GM19351 (cell line): ENCODE results near the gene KRTAP3-2.
"Not testable (repeated sequence)": the region's sequence is repeated elsewhere in the genome, so short reads cannot be mapped to it uniquely, and the experiment has no call there.

Experiments
- ATAC-seq: cut with Tn5 transposase; IDR thresholded peaks from one replicate; pipeline ENCODE4 v1.9.1; 2021; ENCODE audit warnings: mild to moderate bottlenecking, moderate library complexity; ENCODE audit not compliant: unreplicated experiment

KRTAP3-2 gene

DNA sequence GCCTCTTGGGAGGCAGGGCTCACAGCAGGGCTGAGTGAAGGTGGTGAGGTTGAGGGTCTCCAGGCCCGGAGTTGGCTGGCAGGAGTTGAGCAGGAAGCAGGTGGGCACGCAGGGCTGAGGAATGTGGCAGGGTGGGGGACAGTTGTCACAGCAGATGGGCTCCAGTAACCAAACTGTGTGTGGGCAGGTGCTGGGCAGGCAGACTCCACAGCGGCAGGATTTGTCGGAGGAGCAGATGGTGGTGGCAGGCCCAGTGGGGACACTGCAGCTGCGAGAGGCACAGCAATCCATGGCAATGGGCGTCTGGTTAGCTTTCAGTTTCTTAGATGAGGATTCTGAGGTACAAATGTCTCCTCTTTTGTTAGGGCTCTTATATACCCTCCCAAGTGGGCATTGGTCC, at the start of gene KRTAP3-2:
Gene KRTAP3-2, minus strand, starts transcription at position 344 of the 400 bp plus-strand sequence. Its CDS starts 53 bp downstream, at position 291.
- not testable (repeated sequence) for ATAC-seq

DNA sequence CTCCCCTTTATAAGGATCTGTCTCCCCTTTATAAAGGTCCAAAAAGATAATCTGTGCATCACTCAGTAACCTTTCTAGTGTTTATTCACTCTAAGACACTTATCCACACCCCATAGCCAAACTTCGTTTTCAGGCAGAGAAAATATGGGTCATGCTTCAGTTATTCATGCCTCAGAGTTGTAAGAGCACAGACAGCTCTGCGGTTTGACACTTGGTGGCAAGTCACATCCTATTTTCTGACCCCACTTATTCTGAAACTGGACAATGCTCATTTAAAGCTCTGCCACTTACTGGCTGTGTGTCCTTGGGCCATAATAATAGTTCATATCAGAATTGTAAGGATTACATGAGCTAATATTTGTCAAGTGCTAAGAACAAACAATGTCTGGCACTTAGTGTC, 49.4 kb upstream of the KRTAP3-2 start:
- no peak for ATAC-seq

DNA sequence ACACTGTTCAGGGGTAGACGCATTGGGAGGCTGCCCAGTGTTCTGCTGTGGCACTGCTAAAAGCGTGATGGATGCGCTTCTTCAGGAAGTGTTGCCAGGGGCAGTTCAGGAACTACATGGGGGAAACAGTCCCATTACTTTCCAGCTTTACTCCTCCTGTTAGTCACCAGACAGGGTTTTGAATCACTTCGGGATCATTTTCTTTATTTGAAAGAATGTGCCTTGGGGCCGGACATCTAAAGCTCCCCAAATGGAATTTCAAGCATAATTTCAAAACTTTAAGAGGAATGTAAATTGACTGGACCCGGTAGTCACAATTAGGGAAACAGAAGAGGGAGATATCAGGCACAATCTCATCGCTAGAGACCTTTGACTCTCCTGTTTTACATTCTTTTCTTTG, 48.7 kb upstream of the KRTAP3-2 start:
- ATAC-seq: no peak

DNA sequence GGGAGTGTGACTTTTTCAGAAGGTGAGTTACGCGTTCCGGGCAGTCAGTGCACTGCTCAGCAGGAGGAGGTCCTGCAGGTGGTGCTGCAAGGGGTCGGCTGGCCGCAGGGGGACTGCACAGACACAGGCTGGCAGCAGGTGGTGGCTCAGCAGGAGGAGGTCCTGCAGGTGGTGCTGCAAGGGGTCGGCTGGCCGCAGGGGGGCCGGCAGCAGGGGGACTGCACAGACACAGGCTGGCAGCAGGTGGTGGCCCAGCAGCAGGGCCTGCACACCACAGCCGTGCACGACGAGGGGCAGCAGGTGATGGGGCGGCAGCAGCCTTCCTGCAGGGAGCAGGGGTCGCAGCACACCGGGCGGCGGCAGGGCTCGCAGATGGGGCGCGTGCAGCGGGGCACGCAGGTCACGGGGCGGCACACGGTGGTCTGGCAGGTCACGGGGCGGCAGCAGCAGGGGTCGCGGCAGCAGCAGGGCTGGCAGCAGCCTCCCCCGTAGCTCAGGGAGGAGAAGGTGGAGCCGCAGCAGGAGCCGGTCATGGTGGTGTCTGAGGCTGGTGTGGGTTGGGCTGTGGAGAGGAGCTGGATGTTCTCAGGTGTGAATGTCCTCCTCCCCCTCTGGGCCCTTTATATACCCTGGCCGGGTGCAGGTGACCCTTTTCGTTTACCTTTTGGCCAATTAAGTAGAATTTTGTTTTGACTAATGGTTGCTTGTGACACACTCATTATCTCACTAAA, 47.2 kb upstream of the KRTAP3-2 start, which contains the start of gene KRTAP2-1:
Gene KRTAP2-1, minus strand, starts transcription at position 582 of the 731 bp plus-strand sequence. Its CDS starts 49 bp downstream, at position 533.
- ATAC-seq: not testable (repeated sequence)

DNA sequence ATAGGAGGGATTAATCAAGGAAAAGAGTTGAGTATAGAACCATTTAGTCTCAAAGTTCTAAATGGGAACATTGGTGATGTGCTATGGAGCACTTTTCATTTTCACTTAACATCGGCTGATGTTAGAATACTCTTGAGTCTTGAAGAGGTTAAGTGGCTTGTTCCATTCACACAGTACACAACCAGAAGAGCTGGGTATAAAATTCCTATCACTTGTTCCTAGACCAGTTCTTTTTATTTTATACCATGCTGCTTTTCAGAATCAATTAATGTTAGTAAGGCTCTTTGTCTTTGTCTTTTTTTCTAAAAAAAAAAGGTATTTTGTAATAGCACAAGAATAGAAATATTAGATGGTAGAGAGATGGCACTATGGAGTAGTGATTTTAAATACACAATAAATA, 43.2 kb upstream of the KRTAP3-2 start:
- no peak for ATAC-seq

DNA sequence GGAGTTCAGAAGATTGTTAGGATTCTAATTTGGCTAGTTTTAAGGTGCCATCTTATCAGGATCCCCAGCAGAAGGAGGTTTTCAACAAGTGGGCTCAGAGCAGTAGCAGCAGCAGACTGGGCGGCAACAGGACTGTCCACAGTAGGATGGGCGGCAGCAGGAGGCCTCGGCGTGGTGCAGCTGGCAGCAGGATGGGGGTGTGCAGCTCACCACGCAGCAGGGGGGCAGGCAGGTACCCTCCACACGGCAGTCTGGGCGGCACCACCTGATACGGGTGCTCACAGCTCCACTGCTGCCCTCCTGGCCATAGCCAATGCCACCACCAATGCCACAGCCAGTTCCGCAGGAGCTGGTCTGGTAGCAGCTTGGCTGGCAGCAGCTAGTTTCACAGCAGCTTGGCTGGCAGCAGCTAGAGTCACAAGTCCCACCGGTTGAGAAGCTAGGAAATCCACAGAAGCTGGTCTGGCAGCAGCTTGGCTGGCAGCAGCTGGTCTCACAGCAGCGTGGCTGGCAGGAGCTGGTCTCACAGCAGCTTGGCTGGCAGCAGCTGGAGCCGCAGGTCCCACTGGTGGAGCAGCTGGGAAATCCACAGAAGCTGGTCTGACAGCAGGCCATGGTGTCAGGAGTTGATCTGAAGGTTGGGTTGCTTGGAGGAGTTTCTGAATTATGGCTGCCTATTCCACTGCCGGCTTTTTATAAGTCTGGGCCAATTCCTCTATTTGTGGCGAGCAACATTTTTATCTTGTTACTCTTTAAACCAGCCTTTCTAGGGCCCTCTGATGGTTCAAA, 41.3 kb upstream of the KRTAP3-2 start, which contains the start of gene KRTAP1-1:
Gene KRTAP1-1, minus strand, starts transcription at position 668 of the 789 bp plus-strand sequence. Its CDS starts 53 bp downstream, at position 615.
- ATAC-seq: not testable (repeated sequence)

DNA sequence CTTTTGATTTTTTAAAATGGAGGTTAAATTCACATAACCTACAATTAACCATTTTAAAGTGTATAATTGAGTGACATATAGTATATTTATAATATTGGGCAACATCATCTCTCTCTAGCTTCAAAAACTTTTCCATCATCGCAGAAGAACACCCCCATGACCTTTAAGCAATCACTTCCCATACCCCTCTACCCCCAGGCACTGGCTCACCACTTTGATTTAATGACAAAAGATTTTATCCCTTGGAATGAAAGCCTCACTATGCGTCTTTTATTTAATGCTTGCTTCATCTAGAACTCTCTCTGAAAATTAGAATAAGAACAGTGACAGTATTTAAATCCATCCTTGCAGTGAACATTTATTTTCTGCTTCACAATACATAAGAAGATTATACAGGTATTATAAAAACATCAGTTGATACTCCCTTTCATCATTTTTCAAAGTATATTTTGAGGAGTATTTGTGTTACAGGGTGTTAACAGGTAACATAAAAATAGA, 38.2 kb upstream of the KRTAP3-2 start:
- no peak for ATAC-seq

DNA sequence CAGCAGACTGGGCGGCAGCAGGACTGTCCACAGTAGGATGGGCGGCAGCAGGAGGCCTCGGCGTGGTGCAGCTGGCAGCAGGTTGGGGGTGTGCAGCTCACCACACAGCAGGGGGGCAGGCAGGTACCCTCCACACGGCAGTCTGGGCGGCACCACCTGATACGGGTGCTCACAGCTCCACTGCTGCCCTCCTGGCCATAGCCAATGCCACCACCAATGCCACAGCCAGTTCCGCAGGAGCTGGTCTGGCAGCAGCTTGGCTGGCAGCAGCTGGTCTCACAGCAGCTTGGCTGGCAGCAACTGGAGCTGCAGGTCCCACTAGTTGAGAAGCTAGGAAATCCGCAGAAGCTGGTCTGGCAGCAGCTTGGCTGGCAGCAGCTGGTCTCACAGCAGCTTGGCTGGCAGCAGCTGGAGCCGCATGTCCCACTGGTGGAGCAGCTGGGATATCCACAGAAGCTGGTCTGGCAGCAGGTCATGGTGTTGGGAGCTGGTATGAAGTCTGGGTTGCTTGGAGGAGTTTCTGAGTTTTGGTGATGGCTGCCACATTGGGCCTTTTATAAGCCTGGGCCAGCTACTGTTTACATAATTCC, 34.7 kb upstream of the KRTAP3-2 start, which contains the start of gene KRTAP1-3:
Gene KRTAP1-3, minus strand, starts transcription at position 529 of the 590 bp plus-strand sequence. Its CDS starts 53 bp downstream, at position 476.
- not testable (repeated sequence) for ATAC-seq

DNA sequence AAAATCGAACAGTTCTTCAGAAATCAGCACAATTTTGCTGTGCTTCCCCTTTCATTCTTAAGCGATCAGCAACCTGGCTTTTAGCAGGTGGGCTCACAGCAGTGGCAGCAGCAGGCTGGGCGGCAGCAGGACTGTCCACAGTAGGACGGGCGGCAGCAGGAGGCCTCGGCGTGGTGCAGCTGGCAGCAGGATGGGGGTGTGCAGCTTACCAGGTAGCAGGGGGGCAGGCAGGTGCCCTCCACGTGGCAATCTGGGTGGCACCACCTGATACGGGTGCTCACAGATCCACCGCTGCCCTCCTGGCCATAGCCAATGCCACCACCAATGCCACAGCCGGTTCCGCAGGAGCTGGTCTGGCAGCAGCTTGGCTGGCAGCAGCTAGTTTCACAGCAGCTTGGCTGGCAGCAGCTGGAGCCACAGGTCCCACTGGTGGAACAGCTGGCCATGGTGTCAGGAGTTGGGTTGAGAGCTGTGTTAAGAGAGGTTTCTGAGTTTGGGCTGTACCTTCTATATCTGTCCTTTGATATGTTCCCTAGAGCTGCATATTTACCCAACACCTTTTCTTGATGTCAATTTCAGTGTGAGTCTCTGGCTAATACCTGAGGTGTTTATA, 30.0 kb upstream of the KRTAP3-2 start, which contains the start of gene KRTAP1-4:
Gene KRTAP1-4, minus strand, starts transcription at position 563 of the 613 bp plus-strand sequence. Its CDS starts 117 bp downstream, at position 446.
- ATAC-seq: no peak

DNA sequence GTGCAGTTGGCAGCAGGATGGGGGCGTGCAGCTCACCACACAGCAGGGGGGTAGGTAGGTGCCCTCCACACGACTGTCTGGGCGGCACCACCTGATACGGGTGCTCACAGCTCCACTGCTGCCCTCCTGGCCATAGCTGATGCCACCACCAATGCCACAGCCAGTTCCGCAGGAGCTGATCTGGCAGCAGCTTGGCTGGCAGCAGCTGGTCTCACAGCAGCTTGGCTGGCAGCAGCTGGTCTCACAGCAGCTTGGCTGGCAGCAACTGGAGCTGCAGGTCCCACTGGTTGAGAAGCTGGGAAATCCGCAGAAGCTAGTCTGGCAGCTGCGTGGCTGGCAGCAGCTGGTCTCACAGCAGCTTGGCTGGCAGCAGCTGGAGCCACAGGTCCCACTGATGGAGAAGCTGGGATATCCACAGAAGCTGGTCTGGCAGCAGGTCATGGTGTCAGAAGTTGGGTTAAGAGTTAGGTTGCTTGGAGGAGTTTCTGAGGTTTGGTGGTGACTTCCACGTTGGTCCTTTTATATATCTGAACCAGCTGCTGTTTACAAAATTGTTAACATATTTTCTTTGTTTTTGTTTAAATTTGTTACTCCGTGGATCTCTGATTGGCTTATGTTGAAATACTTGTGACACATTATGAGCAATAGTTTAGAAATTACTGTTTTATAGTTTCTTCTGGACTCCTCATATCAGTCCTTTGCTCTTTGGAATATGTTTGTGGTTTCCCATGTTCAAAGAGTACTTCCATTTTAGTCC, 27.2 kb upstream of the KRTAP3-2 start, which contains the start of gene KRTAP1-5:
Gene KRTAP1-5, minus strand, starts transcription at position 494 of the 757 bp plus-strand sequence. Its CDS starts 53 bp downstream, at position 441.
- ATAC-seq: no peak

DNA sequence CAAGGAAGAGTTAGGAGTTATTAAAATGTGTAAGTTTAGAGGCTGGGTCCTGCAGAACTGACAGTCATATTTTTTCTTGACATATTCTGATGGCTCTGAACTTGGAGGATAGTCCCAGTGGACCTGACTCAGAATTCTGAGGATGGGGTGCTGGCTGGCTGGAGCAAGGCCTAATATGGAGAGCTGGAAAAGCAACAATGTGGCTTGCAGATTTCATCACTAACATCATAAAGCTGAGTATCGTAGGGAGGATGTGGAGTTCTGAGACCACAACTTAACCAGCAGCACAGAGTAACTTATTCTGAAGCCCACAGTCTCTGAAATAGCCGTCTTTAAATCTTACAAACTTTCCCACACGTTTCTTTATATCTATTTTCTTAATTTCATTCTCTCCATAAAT, 25.0 kb upstream of the KRTAP3-2 start:
- no peak for ATAC-seq

DNA sequence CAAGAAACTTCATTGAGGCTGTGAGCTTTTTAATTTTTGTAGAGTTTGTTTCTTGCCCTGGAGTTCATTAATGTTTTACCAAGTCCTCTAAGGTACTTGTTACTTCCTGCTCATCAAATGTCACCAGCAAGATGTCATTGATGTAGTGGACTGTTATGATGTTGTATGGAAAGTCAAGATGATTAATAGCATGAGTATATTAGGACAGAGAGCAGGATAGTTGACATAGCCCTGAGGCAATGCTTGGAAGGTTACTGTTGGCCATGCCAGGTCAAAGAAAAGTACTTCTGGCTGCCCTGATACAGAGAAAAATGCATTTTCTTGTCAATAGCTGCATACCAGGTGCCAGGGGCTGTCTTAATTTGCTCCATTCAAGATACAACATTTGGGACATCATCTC, 20.6 kb upstream of the KRTAP3-2 start:
- no peak for ATAC-seq

DNA sequence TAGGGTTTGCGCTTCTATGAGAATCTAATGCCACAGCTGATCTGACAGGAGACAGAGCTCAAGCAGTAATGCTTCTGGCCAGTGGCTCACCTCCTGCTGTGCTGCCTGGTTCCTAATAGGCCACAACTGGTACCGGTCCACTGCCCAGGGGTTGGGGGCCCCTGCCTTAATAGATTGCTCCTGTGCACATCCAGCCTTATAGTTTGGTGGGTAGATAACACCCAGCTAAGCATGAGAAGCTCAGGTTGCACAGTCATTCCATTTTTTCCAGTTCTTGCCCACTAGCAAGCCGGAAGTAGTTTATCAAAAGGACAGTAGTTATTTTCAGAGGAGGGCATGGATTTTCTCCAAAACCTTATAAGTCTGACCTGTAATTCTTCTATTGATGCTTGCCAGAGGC, 19.7 kb upstream of the KRTAP3-2 start:
- no peak for ATAC-seq

DNA sequence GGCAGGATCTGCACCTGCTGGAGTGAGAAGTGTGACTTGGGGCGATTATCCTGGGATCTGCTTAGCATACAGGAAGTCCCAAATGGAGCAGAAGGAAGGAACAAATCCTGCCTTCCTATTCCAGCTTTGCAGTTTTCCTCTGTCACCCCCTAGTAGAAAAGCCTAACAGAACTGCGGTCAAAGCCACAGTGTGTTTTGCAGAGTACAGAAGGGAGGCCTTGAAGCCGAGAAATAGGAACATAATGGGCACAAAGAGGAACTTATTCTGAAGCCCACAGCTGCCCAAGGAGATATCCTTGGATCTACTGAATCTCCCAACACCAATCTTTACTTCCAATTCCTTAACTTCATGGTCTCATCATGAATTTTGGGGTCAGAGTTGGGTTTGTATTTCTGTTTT, 18.8 kb upstream of the KRTAP3-2 start:
- ATAC-seq: no peak

DNA sequence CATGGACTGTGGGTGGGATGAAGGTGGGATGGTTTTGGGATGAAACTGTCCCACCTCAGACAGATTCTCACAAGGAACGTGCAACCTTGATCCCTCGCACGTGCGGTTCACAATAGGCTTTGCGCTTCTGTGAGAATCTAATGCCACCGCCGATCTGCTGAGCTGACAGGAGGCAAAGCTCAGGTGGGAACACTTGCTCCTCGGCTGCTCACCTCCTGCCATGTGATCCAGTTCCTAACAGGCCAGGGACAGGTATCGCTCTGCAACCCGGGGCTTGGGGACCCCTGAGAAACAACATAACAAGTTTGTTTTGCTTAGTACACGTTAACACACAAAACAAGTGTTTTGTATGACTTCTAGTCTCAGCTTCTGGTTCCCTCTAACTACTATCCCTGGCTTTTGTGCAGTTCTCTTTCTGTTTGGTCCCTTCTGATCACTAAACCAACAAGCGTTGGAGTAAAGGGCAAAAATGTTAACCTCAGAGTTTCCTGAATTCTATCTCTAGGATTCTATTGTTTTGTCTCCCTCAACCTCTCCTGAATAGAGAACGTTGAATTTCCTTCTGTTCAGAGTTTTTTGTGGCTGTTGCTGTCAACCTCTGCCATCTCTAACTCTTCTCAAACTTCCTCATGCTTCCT, 17.0 kb upstream of the KRTAP3-2 start:
- no peak for ATAC-seq

DNA sequence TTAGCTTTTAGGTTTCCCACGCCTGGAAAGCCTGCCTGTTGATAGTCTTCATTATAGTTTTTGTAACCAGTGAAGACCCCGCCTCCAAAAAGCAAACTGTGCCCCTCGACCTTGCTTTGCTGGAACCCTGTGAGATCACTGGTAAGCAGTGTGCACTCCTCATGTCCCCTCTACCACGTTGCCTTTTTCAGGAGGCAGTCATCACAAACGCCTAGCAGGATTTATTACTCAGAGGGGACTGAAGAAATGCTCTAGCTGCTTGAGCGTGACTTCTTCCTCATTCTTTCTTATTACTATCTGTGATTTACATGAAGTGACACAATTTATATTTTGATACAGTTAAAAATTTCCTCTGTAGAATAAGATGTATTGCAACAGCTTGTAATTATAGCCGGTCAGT, 15.7 kb upstream of the KRTAP3-2 start:
- no peak for ATAC-seq

DNA sequence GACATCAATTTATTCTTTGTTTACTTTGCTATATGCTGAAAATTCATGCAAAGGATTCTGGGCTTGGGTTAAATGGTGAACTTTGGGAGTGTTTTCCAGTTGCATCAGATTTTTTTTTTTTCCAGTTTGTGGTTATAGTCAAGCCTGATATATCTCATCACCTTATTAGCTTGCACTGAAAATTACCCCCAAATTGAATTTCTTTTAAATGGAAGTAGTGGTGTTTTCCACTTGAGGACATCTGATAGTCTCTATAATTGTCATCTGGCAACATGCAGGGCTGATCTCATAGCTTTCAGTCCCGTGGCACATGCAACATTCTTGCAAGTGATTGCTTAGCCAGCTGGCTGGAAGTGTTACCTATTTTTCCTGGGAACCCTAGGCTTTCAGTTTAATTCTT, 13.9 kb upstream of the KRTAP3-2 start:
- ATAC-seq: no peak

DNA sequence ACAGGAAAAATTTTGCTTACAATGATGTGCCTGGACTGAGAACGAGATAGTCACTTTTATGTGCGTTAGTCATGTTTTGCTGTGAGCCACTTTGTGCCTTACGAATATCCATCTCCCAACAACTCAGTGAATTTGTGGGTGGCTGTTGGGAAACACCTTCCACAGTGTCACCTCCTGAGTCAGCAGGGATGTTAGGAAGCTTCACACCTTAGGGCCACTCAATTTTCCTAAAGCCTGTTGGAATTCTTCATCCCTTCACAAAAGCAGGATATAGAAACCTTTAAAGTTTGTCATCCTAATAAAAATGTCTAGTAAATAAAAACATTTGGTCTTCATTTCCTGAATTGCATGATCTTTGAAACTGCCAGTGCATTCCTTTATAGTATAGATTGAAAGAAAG, 13.5 kb upstream of the KRTAP3-2 start:
- no peak for ATAC-seq
